ENCODE results near the gene RFX8. TPM values are rescaled to one million over a fixed set of nuclear protein-coding genes. Genes with fewer than 3 reads are reported as not detected.

RFX8 gene
- total RNA-seq, 1 experiment from 2014 or later = not detected

DNA sequence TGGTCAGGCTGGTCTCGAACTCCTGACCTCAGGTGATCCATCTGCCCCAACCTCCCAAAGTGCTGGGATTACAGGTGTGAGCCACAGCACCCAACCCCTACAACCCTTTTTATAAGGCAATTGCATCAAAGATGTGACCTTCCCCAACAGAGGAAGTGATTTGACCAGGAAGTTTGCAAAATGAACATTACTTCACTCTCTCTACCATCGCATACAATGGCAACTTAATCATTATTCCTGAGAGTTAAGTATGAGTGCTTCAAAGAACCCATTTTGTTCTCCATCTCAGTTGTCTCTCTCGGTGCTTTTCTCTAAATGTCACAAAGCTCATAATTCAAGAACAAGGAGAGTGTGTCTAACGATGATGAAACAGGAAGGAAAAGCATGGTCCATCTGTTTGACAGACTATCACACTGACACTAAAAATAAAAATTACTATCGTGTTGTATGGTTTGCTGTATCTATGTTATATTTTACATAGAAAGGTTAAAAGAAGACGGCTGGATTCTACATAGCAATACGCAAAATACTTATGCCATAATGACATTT is 69.5 kb downstream of the RFX8 start:
- ChIA-PET POLR2A (ENCODE audit: low non-redundant PET) (no interaction called here), CTCF (no interaction called here)
- Histone ChIP-seq H3K4me3 (ENCODE audit: low read depth, low read length, poor library complexity, severe bottlenecking) (no peak overlapping the region), H3K36me3 (ENCODE audit: insufficient read depth, low read length, poor library complexity, severe bottlenecking) (no peaks in the 10 kb centered on the region), H3K9me3 (ENCODE audit: low read depth, low read length, poor library complexity, severe bottlenecking) (no peaks in the 10 kb centered on the region), H3K27ac (ENCODE audit: low read depth, low read length, poor library complexity, severe bottlenecking) (no peak overlapping the region), H3K4me1 (ENCODE audit: insufficient read depth, low read length, poor library complexity, severe bottlenecking) (no peaks in the 10 kb centered on the region), H3K27me3 (replicated peaks; ENCODE audit: insufficient read depth, low read depth, low read length, poor library complexity) (no peaks in the 10 kb centered on the region)
- TF ChIP-seq EZH2 (IDR thresholded peaks at IDR 0.05; ENCODE audit: borderline replicate concordance, low read depth, low read length, poor library complexity, severe bottlenecking) = no peak
- TF ChIP-seq, protein P1, sequence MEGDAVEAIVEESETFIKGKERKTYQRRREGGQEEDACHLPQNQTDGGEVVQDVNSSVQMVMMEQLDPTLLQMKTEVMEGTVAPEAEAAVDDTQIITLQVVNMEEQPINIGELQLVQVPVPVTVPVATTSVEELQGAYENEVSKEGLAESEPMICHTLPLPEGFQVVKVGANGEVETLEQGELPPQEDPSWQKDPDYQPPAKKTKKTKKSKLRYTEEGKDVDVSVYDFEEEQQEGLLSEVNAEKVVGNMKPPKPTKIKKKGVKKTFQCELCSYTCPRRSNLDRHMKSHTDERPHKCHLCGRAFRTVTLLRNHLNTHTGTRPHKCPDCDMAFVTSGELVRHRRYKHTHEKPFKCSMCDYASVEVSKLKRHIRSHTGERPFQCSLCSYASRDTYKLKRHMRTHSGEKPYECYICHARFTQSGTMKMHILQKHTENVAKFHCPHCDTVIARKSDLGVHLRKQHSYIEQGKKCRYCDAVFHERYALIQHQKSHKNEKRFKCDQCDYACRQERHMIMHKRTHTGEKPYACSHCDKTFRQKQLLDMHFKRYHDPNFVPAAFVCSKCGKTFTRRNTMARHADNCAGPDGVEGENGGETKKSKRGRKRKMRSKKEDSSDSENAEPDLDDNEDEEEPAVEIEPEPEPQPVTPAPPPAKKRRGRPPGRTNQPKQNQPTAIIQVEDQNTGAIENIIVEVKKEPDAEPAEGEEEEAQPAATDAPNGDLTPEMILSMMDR (conservative IDR thresholded peaks at IDR 0.05; ENCODE audit: low read depth, low read length) = no peak
- no TSS peak for BruUV-seq (replicated peaks)
- no peak for DNase-seq (ENCODE audit: low spot score)
- intact Hi-C loops (cut with micrococcal nuclease; ENCODE audit: unreplicated experiment) = no loop called here

DNA sequence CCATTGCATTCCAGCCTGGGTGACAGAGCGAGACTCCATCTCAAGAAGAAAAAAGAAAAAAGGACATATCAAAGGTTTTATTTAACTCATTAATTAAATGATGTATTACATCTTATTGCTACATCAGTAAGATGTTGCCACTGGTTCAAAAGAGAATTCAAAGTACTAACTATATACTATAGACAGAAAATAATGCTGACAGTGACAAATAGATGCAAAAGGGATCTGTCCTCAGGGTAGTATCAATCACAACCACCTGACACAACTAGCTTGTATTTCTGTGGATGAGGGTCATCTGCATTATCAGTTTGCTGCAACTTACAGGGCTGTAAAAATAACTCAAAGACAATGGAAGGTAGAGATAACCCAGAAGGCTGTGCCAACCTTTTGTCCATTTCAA is 71.2 kb downstream of the RFX8 start:
- ChIA-PET CTCF (interaction anchor here (0.5 to 0.7 kb wide), 2 partner anchors 342 to 384 kb away, joined by 3 to 6 read pairs; no protein-coding TSS in a partner anchor), POLR2A (ENCODE audit: low non-redundant PET) (no interaction called here)
- BruUV-seq (replicated peaks) = no TSS peak
- H3K4me1 ChIP-seq (ENCODE audit: insufficient read depth, low read length, poor library complexity, severe bottlenecking) = no peaks in the 10 kb centered on the region
- TF ChIP-seq EZH2 (IDR thresholded peaks at IDR 0.05; ENCODE audit: borderline replicate concordance, low read depth, low read length, poor library complexity, severe bottlenecking) = no peak
- TF ChIP-seq, protein P1 (conservative IDR thresholded peaks at IDR 0.05; ENCODE audit: low read depth, low read length) = no peak
- DNase-seq (ENCODE audit: low spot score) = no peak
- no peaks in the 10 kb centered on the region for H3K27me3 ChIP-seq (replicated peaks; ENCODE audit: insufficient read depth, low read depth, low read length, poor library complexity)
- no peaks in the 10 kb centered on the region for H3K36me3 ChIP-seq (ENCODE audit: insufficient read depth, low read length, poor library complexity, severe bottlenecking)
- no peak overlapping the region for H3K4me3 ChIP-seq (ENCODE audit: low read depth, low read length, poor library complexity, severe bottlenecking)
- intact Hi-C loops (cut with micrococcal nuclease; ENCODE audit: unreplicated experiment) = no loop called here
- no peaks in the 10 kb centered on the region for H3K9me3 ChIP-seq (ENCODE audit: low read depth, low read length, poor library complexity, severe bottlenecking)
- H3K27ac ChIP-seq (ENCODE audit: low read depth, low read length, poor library complexity, severe bottlenecking) = no peak overlapping the region

- ChIA-PET CTCF (no interaction called here), POLR2A (ENCODE audit: low non-redundant PET) (no interaction called here)
- intact Hi-C loops (cut with micrococcal nuclease; ENCODE audit: unreplicated experiment) = no loop called here
- Histone ChIP-seq H3K9me3 (ENCODE audit: low read depth, low read length, poor library complexity, severe bottlenecking) (no peaks in the 10 kb centered on the region), H3K27me3 (replicated peaks; ENCODE audit: insufficient read depth, low read depth, low read length, poor library complexity) (no peaks in the 10 kb centered on the region), H3K4me1 (ENCODE audit: insufficient read depth, low read length, poor library complexity, severe bottlenecking) (no peaks in the 10 kb centered on the region), H3K4me3 (ENCODE audit: low read depth, low read length, poor library complexity, severe bottlenecking) (no peak overlapping the region), H3K36me3 (ENCODE audit: insufficient read depth, low read length, poor library complexity, severe bottlenecking) (no peaks in the 10 kb centered on the region), H3K27ac (ENCODE audit: low read depth, low read length, poor library complexity, severe bottlenecking) (no peak overlapping the region)
- no peak for DNase-seq (ENCODE audit: low spot score)
- TF ChIP-seq EZH2 (IDR thresholded peaks at IDR 0.05; ENCODE audit: borderline replicate concordance, low read depth, low read length, poor library complexity, severe bottlenecking) = no peak
- TF ChIP-seq, protein P1 (conservative IDR thresholded peaks at IDR 0.05; ENCODE audit: low read depth, low read length) = no peak
- no TSS peak for BruUV-seq (replicated peaks)
These were observed 72.3 kb downstream of the RFX8 start for GRCh38 chr2:101402630-101403029.

All from A673 (cell line).